ENCODE results near the gene KDM6A.

The KDM6A gene

GRCh38 chrX:44874420-44875184 is 1.6 kb downstream of the KDM6A start:
- TF ChIP-seq CTCF (IDR thresholded peaks at IDR 0.05; ENCODE audit: extremely low read depth, insufficient read depth, missing control alignments), result no peak
- in situ Hi-C loops (cut with MboI; ENCODE audit: low pct_unique_long_range_greater_than_20kb, low sequenced_read_pairs, unreplicated experiment), result no loop called here
- peak; percentile 64 for DNase-seq (ENCODE audit: low spot score)

GRCh38 chrX:44875185-44875489 is 2.1 kb downstream of the KDM6A start:
- DNase-seq (ENCODE audit: low spot score), result no peak
- no peak for TF ChIP-seq CTCF (IDR thresholded peaks at IDR 0.05; ENCODE audit: extremely low read depth, insufficient read depth, missing control alignments)
- in situ Hi-C loops (cut with MboI; ENCODE audit: low pct_unique_long_range_greater_than_20kb, low sequenced_read_pairs, unreplicated experiment), result no loop called here

GRCh38 chrX:44876086-44876485 is 3.1 kb downstream of the KDM6A start:
- no peak for DNase-seq (ENCODE audit: low spot score)
- TF ChIP-seq CTCF (IDR thresholded peaks at IDR 0.05; ENCODE audit: extremely low read depth, insufficient read depth, missing control alignments), result no peak
- in situ Hi-C loops (cut with MboI; ENCODE audit: low pct_unique_long_range_greater_than_20kb, low sequenced_read_pairs, unreplicated experiment), result no loop called here

GRCh38 chrX:44876767-44877166 is 3.8 kb downstream of the KDM6A start:
- no peak for TF ChIP-seq CTCF (IDR thresholded peaks at IDR 0.05; ENCODE audit: extremely low read depth, insufficient read depth, missing control alignments)
- in situ Hi-C loops (cut with MboI; ENCODE audit: low pct_unique_long_range_greater_than_20kb, low sequenced_read_pairs, unreplicated experiment), result no loop called here
- DNase-seq (ENCODE audit: low spot score), result no peak

GRCh38 chrX:44878780-44879179 is 5.8 kb downstream of the KDM6A start:
- DNase-seq (ENCODE audit: low spot score), result no peak
- in situ Hi-C loops (cut with MboI; ENCODE audit: low pct_unique_long_range_greater_than_20kb, low sequenced_read_pairs, unreplicated experiment), result no loop called here
- no peak for TF ChIP-seq CTCF (IDR thresholded peaks at IDR 0.05; ENCODE audit: extremely low read depth, insufficient read depth, missing control alignments)

GRCh38 chrX:44881549-44881948 is 8.6 kb downstream of the KDM6A start:
- in situ Hi-C loops (cut with MboI; ENCODE audit: low pct_unique_long_range_greater_than_20kb, low sequenced_read_pairs, unreplicated experiment), result no loop called here
- no peak for TF ChIP-seq CTCF (IDR thresholded peaks at IDR 0.05; ENCODE audit: extremely low read depth, insufficient read depth, missing control alignments)
- DNase-seq (ENCODE audit: low spot score), result no peak
